Stomach (tissue), 9 donors: ENCODE data around the gene PPP3CA. TPM values are rescaled to one million over a fixed set of nuclear protein-coding genes. Genes with fewer than 3 reads are reported as not detected.

Experiments
- DNase-seq, 2 donors: peaks; one replicate each; pipeline versions ENCODE4 v3.0.0 to v3.0.0-alpha.2; 2013 to 2019
- H3K27ac ChIP-seq, 5 donors: fragments of 200-600 bp in 4 of 5; sonication (generic) in 4 of 5; one replicate each; pipeline ENCODE4 v1.5.1; 2013 to 2019; ENCODE audit warnings: mild to moderate bottlenecking in 1 of 5, moderate library complexity in 1 of 5
- H3K27me3 ChIP-seq, 3 donors: fragments of 200-600 bp; sonication (generic); one replicate each; pipeline ENCODE4 v1.5.1; 2017 to 2019; ENCODE audit warnings: mixed run types in 1 of 3
- H3K36me3 ChIP-seq, 4 donors: fragments of 200-600 bp; sonication (generic); 1 replicate in 3 of 4; 2 replicates in 1 of 4; pipeline ENCODE4 v1.5.1; 2016 to 2019
- H3K4me1 ChIP-seq, 4 donors: fragments of 200-600 bp; sonication (generic); one replicate each; pipeline ENCODE4 v1.5.1; 2016 to 2019
- H3K4me3 ChIP-seq, 4 donors: fragments of 200-600 bp; sonication (generic) in 3 of 4; one replicate each; pipeline ENCODE4 v1.5.1; 2016 to 2019; ENCODE audit warnings: mild to moderate bottlenecking in 1 of 4
- H3K9me3 ChIP-seq, 4 donors: fragments of 200-600 bp; sonication (generic); one replicate each; pipeline ENCODE4 v1.5.1; 2016 to 2019
- CTCF ChIP-seq, 7 experiments: fragments of 450-650 bp in 4 of 7; fragments of 200-600 bp in 3 of 7; sonication (generic) in 3 of 7; IDR thresholded peaks; one replicate each; pipeline ENCODE4 v1.5.1; 2016 to 2019; ENCODE audit warnings: antibody characterized with exemption in 7 of 7, control low read depth in 2 of 7, mild to moderate bottlenecking in 1 of 7
- EP300 ChIP-seq: sonication (generic); formaldehyde crosslinking; IDR thresholded peaks from one replicate; pipeline ENCODE4 v1.6.1; 2017; ENCODE audit warnings: antibody characterized with exemption
- POLR2A ChIP-seq, 4 donors: fragments of 450-650 bp; IDR thresholded peaks; one replicate each; pipeline ENCODE4 v1.6.1; 2016; ENCODE audit warnings: antibody characterized with exemption in 4 of 4, control low read depth in 2 of 4, mild to moderate bottlenecking in 1 of 4, moderate library complexity in 1 of 4
- POLR2AphosphoS5 ChIP-seq, 3 donors: sonication (generic); formaldehyde crosslinking; IDR thresholded peaks; one replicate each; pipeline ENCODE4 v1.6.1; 2016; ENCODE audit warnings: antibody characterized with exemption in 3 of 3
- WGBS, 5 donors: extraction: QIAGEN DNeasy Blood & Tissue Kit in 3 of 5; methylation state at CpG; one replicate each; pipeline versions ENCODE4 v1.1.5 to v1.1.7; 2013 to 2018; 5-methylcytosine and 5-hydroxymethylcytosine counted together
- intact Hi-C: fragments of 100-400 bp; cut with DNase I; formaldehyde crosslinking; loops from one replicate; pipeline ENCODE4 v1.15.1; 2023; ENCODE audit warnings: low total_unique reads
- polyA plus RNA-seq, 3 donors: library from polyadenylated mRNA; stranded (reverse); fragments of 200-250 nt; gene quantifications; one replicate each; pipeline ENCODE4 v1.2.3, GENCODE V29; 2013
- total RNA-seq, 5 donors: library from RNA; depleted of rRNA; stranded (reverse); fragments of >200 nt; gene quantifications; one replicate each; pipeline versions ENCODE4 v1.1.0 to v1.2.3, GENCODE V29; 2014 to 2016
- donor health status: healthy with polysubstance abuse.
- donor health status: Bipolar disorder and iron deficiency.
- donor health status: healthy.

The PPP3CA gene
- total and polyA plus RNA-seq, 8 donors, result 8.9 to 62.4 (median 20.6) TPM

DNA sequence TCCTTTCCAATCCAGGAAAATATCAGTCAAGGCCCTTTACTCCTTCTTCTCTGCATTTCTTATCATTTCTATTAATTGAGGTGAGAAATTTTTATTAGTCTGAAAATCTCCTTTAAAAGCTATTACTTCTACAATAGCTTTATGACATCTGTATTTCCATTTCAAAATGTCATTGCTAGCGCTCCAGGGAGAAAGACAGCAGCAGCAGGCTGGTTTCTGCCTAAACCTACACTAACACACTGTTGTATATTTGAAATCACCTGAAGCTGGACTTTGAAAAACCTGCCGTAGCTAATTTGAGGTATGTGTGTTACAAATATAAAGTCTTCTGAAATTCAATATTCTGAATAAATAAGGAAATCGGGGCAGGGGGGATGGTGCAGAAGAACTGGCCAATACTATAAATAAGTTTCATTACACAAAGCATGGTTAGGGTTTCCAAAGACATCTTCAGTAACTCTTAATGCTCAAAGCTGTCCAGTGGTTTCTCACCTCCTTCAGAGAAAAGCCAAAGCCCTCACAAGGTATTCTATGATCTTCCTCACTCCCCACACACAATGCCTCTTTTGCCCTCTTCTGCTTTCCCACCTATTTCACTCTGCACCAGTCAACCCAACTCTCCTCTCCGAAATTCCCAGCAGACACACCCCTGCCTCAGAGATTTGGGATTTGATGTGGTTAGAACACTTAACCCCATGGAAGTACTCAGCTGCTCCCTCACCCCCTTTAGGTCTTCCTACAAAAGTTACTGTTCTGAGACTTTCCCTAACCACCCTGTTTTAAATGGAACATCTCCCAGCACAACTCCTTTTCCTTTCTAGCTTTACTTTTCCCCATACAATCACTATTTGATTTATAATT, 122.7 kb downstream of the PPP3CA start:
- 54 to 82% (median 59%) methylated on average over 4 of the region's 4 CpGs for WGBS, 5 donors
- DNase-seq, result no peak
- intact Hi-C loops, result no loop called here
- Histone ChIP-seq H3K9me3 (no peaks in the 10 kb centered on the region), H3K4me3 (no peak overlapping the region), H3K27ac (no peak overlapping the region), H3K27me3 (no peaks in the 10 kb centered on the region), H3K36me3 (no peaks in the 10 kb centered on the region), H3K4me1 (peaks cover 5 to 71% (median 34%) of the 10 kb centered on the region in 4 donors)
- TF ChIP-seq CTCF (IDR thresholded peaks at IDR 0.05) (no peak), POLR2AphosphoS5 (IDR thresholded peaks at IDR 0.05) (no peak), EP300 (no peak), POLR2A (IDR thresholded peaks at IDR 0.05) (no peak)

DNA sequence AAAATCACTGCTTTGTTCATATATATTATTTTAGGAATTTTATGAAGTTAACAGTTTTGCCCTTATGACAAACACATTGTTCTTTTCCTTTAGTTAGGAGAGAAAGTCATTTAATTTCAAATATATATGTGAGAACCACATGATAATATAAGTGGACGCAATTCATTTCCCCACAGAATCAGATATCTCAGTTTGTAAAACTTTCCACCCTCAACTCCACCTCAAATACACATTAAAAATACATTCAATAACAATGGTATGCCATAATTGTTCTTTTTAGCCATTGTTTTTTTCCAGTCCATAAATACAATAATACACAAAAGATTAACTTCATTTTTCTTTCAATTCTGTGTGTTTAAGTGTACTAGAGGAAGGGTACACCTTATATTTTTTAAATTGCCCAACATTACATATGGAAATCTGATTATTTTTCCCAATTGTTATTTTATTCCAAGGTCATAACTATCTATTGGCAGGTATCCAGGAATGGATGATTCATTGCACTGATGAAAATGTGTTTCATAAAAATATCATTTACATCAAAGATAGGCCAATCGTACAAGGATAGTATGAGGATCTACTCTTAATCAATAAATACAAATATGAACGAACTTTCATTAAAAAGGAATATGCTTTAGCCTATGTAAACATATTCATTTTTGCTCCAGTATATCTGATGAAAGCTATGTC, 125.0 kb downstream of the PPP3CA start:
- Histone ChIP-seq H3K4me1 (peaks cover 0 to 90% (median 32%) of the 10 kb centered on the region in 4 donors), H3K9me3 (no peaks in the 10 kb centered on the region), H3K36me3 (no peaks in the 10 kb centered on the region), H3K27me3 (no peaks in the 10 kb centered on the region), H3K27ac (no peak overlapping the region), H3K4me3 (no peak overlapping the region)
- TF ChIP-seq POLR2A (IDR thresholded peaks at IDR 0.05) (no peak), POLR2AphosphoS5 (IDR thresholded peaks at IDR 0.05) (no peak), CTCF (IDR thresholded peaks at IDR 0.05) (no peak), EP300 (no peak)
- intact Hi-C loops, result no loop called here
- 46 to 61% (median 50%) methylated on average over 3 of the region's 3 CpGs for WGBS, 5 donors
- no peak for DNase-seq

- TF ChIP-seq POLR2A (IDR thresholded peaks at IDR 0.05) (no peak), CTCF (IDR thresholded peaks at IDR 0.05) (no peak), EP300 (no peak), POLR2AphosphoS5 (IDR thresholded peaks at IDR 0.05) (no peak)
- no peaks in the 10 kb centered on the region for H3K36me3 ChIP-seq
- no peak overlapping the region for H3K4me3 ChIP-seq
- 50 to 79% (median 64%) methylated on average over 2 of the region's 2 CpGs for WGBS, 5 donors
- H3K27me3 ChIP-seq, result no peaks in the 10 kb centered on the region
- DNase-seq, result no peak
- H3K9me3 ChIP-seq, result no peaks in the 10 kb centered on the region
- peaks cover 0 to 87% (median 29%) of the 10 kb centered on the region in 4 donors for H3K4me1 ChIP-seq
- H3K27ac ChIP-seq, result no peak overlapping the region
- intact Hi-C loops, result no loop called here
These were observed 126.0 kb downstream of the PPP3CA start for GRCh38 chr4:101221294-101221693.

DNA sequence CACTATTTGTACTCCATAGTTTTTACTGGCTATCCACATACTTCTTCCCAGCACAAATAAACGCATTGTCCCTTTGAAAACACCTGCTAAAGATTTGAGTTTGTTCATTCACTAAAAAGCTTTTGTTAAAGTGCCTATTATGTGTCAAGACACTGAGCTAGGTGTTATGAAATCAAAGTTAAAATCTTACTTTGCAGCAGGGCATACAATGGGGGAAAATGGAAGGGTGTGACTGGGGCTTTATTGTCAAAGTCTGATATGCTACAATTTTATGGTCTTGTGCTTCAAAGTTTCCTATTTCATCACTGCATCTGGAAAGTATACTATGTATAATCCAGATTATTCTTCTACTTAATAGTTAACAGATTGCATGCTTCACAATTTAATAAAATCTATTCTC, 128.4 kb downstream of the PPP3CA start:
- no peaks in the 10 kb centered on the region for H3K27me3 ChIP-seq
- WGBS, 5 donors, result 71 to 92% (median 84%) methylated on average over 1 of the region's 1 CpG

More for the DNA sequence above, 128.4 kb downstream of the PPP3CA start:
- DNase-seq, result no peak
- intact Hi-C loops, result no loop called here
- Histone ChIP-seq H3K4me3 (no peak overlapping the region), H3K36me3 (no peaks in the 10 kb centered on the region), H3K9me3 (no peaks in the 10 kb centered on the region), H3K4me1 (peaks cover 0 to 86% (median 30%) of the 10 kb centered on the region in 4 donors), H3K27ac (no peak overlapping the region)
- TF ChIP-seq EP300 (no peak), CTCF (IDR thresholded peaks at IDR 0.05) (no peak), POLR2A (IDR thresholded peaks at IDR 0.05) (no peak), POLR2AphosphoS5 (IDR thresholded peaks at IDR 0.05) (no peak)
